Peyer's patch (tissue), 4 donors: Measurements from ENCODE around the gene C19orf47. TPM values are rescaled to one million over a fixed set of nuclear protein-coding genes. Genes with fewer than 3 reads are reported as not detected.

Source experiments
- DNase-seq, 3 donors: peaks; one replicate each; pipeline ENCODE4 v3.0.0-alpha.2; 2017 to 2019
- H3K27ac ChIP-seq, 4 donors: fragments of 200-600 bp; sonication (generic); one replicate each; pipeline ENCODE4 v1.5.1; 2016 to 2019
- H3K27me3 ChIP-seq, 2 donors: fragments of 200-600 bp; sonication (generic); one replicate each; pipeline ENCODE4 v1.5.1; 2019
- H3K36me3 ChIP-seq, 3 donors: fragments of 200-600 bp; sonication (generic); one replicate each; pipeline ENCODE4 v1.5.1; 2016 to 2019
- H3K4me1 ChIP-seq, 4 donors: fragments of 200-600 bp; sonication (generic); one replicate each; pipeline ENCODE4 v1.5.1; 2016 to 2019
- H3K4me3 ChIP-seq, 4 donors: fragments of 200-600 bp; sonication (generic); 1 replicate in 3 of 4; 2 replicates in 1 of 4; pipeline ENCODE4 v1.5.1; 2016 to 2019; ENCODE audit warnings: mild to moderate bottlenecking in 1 of 4
- H3K9me3 ChIP-seq, 4 donors: fragments of 200-600 bp; sonication (generic); one replicate each; pipeline ENCODE4 v1.5.1; 2016 to 2019; ENCODE audit warnings: mild to moderate bottlenecking in 1 of 4
- CTCF ChIP-seq, 6 experiments: fragments of 450-650 bp in 4 of 6; fragments of 200-600 bp in 2 of 6; sonication (generic) in 1 of 6; IDR thresholded peaks; one replicate each; pipeline ENCODE4 v1.5.1; 2017 to 2019; ENCODE audit warnings: antibody characterized with exemption in 6 of 6, mild to moderate bottlenecking in 3 of 6, moderate library complexity in 1 of 6
- POLR2A ChIP-seq, 2 donors: fragments of 450-650 bp; IDR thresholded peaks; one replicate each; pipeline ENCODE4 v1.5.1; 2017; ENCODE audit warnings: antibody characterized with exemption in 2 of 2, mild to moderate bottlenecking in 2 of 2, moderate library complexity in 2 of 2
- total RNA-seq, 4 donors: library from RNA; depleted of rRNA; stranded (reverse); fragments of >200 nt; gene quantifications; one replicate each; pipeline ENCODE4 v1.1.0, GENCODE V29; 2016

C19orf47 gene
- total RNA-seq, 4 donors from 2014 or later: 5.8 to 11.3 (median 9.9) TPM

DNA sequence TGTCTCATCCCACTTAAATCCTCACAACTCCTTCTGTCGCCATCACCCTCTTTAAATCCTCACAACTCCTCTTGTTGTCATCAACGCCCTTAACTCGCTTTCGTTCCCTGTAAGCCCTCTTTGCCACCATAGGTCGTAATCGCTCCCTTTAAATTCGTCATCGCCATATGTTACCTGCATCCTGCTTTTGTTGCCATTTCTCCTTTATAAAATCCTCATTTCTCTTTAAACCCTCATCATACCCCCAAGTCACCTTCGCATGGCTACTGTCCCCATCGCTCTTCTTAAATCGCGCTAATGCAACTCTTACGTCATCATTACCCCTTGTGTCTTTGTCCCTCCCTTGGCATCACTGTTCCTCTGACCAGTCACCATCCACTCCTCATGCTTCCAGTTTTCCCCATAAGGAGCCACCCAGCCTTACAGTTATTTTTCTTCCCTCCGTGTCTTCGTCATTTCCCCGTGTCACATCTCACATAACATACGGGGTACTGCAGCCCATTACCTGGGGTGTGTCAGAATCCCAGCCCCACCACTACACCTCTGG lies 837 bp upstream of the C19orf47 start:
- Histone ChIP-seq H3K27ac (peak overlapping the region; percentile 73 to 83 (median 80)), H3K36me3 (no peaks in the 10 kb centered on the region), H3K4me1 (peaks cover 0 to 19% (median 8%) of the 10 kb centered on the region in 4 donors), H3K9me3 (no peaks in the 10 kb centered on the region), H3K4me3 (peak overlapping the region; percentile 74 to 86 (median 82)), H3K27me3 (no peaks in the 10 kb centered on the region)
- no peak for DNase-seq
- no peak for TF ChIP-seq POLR2A (IDR thresholded peaks at IDR 0.05)
- TF ChIP-seq CTCF (IDR thresholded peaks at IDR 0.05): no peak

DNA sequence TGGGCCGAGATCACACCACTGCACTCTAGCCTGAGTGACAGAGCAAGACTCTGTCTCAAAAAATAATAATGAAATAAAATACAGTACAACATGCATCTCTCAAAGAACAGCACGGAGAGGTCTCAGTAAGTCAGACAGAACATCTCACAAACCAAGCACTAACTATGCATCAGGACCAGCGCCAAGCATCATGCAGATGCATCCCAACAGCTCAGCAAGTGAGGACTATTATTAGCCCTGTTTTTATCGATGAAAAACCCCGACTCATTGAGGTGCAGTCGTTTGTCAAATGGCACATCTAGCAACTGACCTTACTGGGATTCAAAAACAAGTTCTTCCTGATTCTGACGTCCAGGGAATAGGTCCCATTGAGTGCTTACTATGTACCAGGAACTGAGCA lies 3.8 kb downstream of the C19orf47 start:
- H3K4me3 ChIP-seq: no peak overlapping the region
- no peak for DNase-seq
- TF ChIP-seq CTCF (IDR thresholded peaks at IDR 0.05) (no peak), POLR2A (IDR thresholded peaks at IDR 0.05) (no peak)
- no peak overlapping the region for H3K27ac ChIP-seq
- peaks cover 0 to 17% (median 6%) of the 10 kb centered on the region in 4 donors for H3K4me1 ChIP-seq
- H3K9me3 ChIP-seq: no peaks in the 10 kb centered on the region
- no peaks in the 10 kb centered on the region for H3K36me3 ChIP-seq
- no peaks in the 10 kb centered on the region for H3K27me3 ChIP-seq

- Histone ChIP-seq H3K27me3 (no peaks in the 10 kb centered on the region), H3K27ac (no peak overlapping the region)
These were observed 5.4 kb downstream of the C19orf47 start for GRCh38 chr19:40342644-40343311.

DNA sequence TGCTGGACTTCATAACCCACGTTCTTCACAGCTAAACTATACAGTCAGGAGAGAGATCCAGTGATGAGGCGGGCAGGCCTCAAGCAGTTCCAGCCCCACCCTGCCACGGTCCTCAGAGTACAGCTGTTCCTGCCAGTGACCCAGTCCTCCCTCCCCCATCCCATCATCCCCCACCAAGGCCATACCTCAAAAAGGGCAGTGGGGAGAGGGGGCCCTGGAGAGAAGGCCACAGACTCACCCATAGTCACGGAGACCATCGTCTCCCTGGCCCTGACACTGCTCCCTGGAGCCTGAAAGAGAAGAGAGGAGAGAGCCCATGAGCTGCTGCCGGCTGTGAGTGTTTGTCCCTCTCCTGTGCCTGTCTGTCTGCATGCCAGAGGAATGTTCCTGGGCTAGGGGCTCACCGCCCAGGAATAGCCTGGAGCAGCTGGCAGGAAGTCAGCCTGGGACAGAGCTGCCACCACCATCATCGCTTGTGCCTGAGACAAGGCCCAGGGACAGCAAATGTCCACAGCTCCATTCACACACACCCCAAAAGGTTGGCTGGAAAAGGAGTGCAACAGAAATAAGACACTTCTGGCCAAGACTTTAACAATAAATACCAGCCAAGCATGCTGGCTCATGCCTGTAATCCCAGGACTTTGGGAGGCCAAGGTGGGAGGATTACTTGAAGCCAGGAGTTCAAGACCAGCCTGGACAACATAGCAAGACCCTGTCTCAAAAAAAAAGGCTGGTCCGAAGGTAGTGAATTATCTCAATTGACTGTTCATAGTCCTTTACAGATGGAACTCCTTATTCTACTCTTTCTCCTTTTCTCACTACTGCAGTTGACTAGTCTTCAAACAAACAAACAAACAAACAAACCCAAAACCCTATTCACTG lies 6.4 kb downstream of the C19orf47 start:
- Histone ChIP-seq H3K27me3 (no peaks in the 10 kb centered on the region), H3K27ac (no peak overlapping the region), H3K36me3 (no peaks in the 10 kb centered on the region), H3K4me1 (peaks cover 0 to 3% (median 0%) of the 10 kb centered on the region in 4 donors), H3K9me3 (no peaks in the 10 kb centered on the region), H3K4me3 (no peak overlapping the region)
- TF ChIP-seq POLR2A (IDR thresholded peaks at IDR 0.05): no peak
- TF ChIP-seq CTCF (IDR thresholded peaks at IDR 0.05): no peak
- no peak for DNase-seq

More at GRCh38 chr19:40342644-40343311, 5.4 kb downstream of the C19orf47 start:
- H3K4me3 ChIP-seq: no peak overlapping the region
- H3K4me1 ChIP-seq: peaks cover 0 to 11% (median 1%) of the 10 kb centered on the region in 4 donors
- no peaks in the 10 kb centered on the region for H3K9me3 ChIP-seq
- no peak for DNase-seq
- H3K36me3 ChIP-seq: no peaks in the 10 kb centered on the region
- no peak for TF ChIP-seq CTCF (IDR thresholded peaks at IDR 0.05)
- no peak for TF ChIP-seq POLR2A (IDR thresholded peaks at IDR 0.05)

- TF ChIP-seq POLR2A (IDR thresholded peaks at IDR 0.05): no peak
- TF ChIP-seq CTCF (IDR thresholded peaks at IDR 0.05): no peak
These were observed 9.0 kb downstream of the C19orf47 start for GRCh38 chr19:40339018-40339728.

More at GRCh38 chr19:40339018-40339728, 9.0 kb downstream of the C19orf47 start:
- Histone ChIP-seq H3K36me3 (peaks cover 0 to 10% (median 0%) of the 10 kb centered on the region in 3 donors), H3K27ac (no peak overlapping the region), H3K27me3 (no peaks in the 10 kb centered on the region), H3K9me3 (no peaks in the 10 kb centered on the region), H3K4me3 (no peak overlapping the region), H3K4me1 (no peaks in the 10 kb centered on the region)
- DNase-seq: no peak
